Activated naive CD8-positive, alpha-beta T cell treated with anti-CD3 and anti-CD28 coated beads, Interleukin-2, amount 10 ng/mL, durations not matched to agents 7 days and 5 days (primary cell): ENCODE measurements around the gene SAMD8. TPM values are rescaled to one million over a fixed set of nuclear protein-coding genes. Genes with fewer than 3 reads are reported as not detected.

Source experiments
- ATAC-seq: fragments of 150-1000 bp; cut with Tn5 transposase; one replicate; pipeline ENCODE4 v1.10.0; 2021; ENCODE audit warnings: low read depth, moderate library complexity
- POLR2A ChIA-PET: fragments of 350-600 bp; sonication (Branson Sonifier 250); formaldehyde crosslinking; loops from one replicate; lab custom pipeline; 2021; ENCODE audit warnings: antibody characterized with exemption; lab: Charles Lee
- DNase-seq: peaks from one replicate; pipeline ENCODE4 v3.0.0; 2021
- H3K27ac Mint-ChIP-seq: one replicate; pipeline ENCODE4 v1.8.0; 2022; ENCODE audit warnings: mild to moderate bottlenecking, mixed read lengths
- H3K27me3 Mint-ChIP-seq: one replicate; pipeline ENCODE4 v1.8.0; 2022; ENCODE audit warnings: mild to moderate bottlenecking, moderate library complexity, mixed read lengths
- H3K36me3 Mint-ChIP-seq: one replicate; pipeline ENCODE4 v1.8.0; 2021; ENCODE audit warnings: mild to moderate bottlenecking, mixed read lengths
- H3K4me1 Mint-ChIP-seq: one replicate; pipeline ENCODE4 v1.8.0; 2021; ENCODE audit warnings: mixed read lengths
- H3K4me3 Mint-ChIP-seq: one replicate; pipeline ENCODE4 v1.8.0; 2022; ENCODE audit warnings: mild to moderate bottlenecking, moderate library complexity, mixed read lengths
- H3K9me3 Mint-ChIP-seq: one replicate; pipeline ENCODE4 v1.8.0; 2021; ENCODE audit warnings: mixed read lengths
- total RNA-seq, 2 experiments: library from RNA; stranded (reverse); gene quantifications; one replicate each; pipeline ENCODE4 v1.2.3, GENCODE V29; 2021

Gene SAMD8
- 10 to 100 TPM; 21.0 to 22.7 TPM for total RNA-seq

GRCh38 chr10:75111365-75111906 is at the start of gene SAMD8:
SAMD8 (plus strand) TSS chr10:75111656; CDS start chr10:75150529, 38,873 bp downstream.
- Mint-ChIP-seq H3K4me1 (peaks cover 43% of the 10 kb centered on the region), H3K36me3 (peaks cover 14% of the 10 kb centered on the region)
- ATAC-seq = peak; percentile 87

GRCh38 chr10:75061709-75062505 is 49.5 kb upstream of the SAMD8 start:
- Mint-ChIP-seq H3K36me3 (no peaks in the 10 kb centered on the region), H3K27me3 (no peaks in the 10 kb centered on the region), H3K4me3 (no peak overlapping the region), H3K27ac (no peak overlapping the region), H3K4me1 (peaks cover 4% of the 10 kb centered on the region), H3K9me3 (no peaks in the 10 kb centered on the region)
- no peak for DNase-seq
- ATAC-seq = no peak
- POLR2A ChIA-PET = no interaction called here

More at GRCh38 chr10:75111365-75111906, at the start of gene SAMD8:
- Mint-ChIP-seq H3K9me3 (no peaks in the 10 kb centered on the region), H3K27me3 (peaks cover 3% of the 10 kb centered on the region), H3K4me3 (peak within 1 kb of the TSS; percentile 89), H3K27ac (peak within 1 kb of the TSS; percentile 91)
- POLR2A ChIA-PET = interaction anchor here (0.6 to 4.3 kb wide), 14 partner anchors 16 to 1192 kb away, joined by 3 to 41 read pairs (median 3); partner anchors contain the start of genes ADK, AP3M1, COMTD1 and VDAC2
- DNase-seq = peak; percentile 97

GRCh38 chr10:75062506-75063299 is 48.8 kb upstream of the SAMD8 start:
- H3K4me3 Mint-ChIP-seq = no peak overlapping the region

GRCh38 chr10:75063461-75064230 is 47.8 kb upstream of the SAMD8 start:
- Mint-ChIP-seq H3K4me1 (peaks cover 4% of the 10 kb centered on the region), H3K27ac (no peak overlapping the region)
- POLR2A ChIA-PET = no interaction called here

More at GRCh38 chr10:75062506-75063299, 48.8 kb upstream of the SAMD8 start:
- Mint-ChIP-seq H3K4me1 (peaks cover 4% of the 10 kb centered on the region), H3K27ac (no peak overlapping the region), H3K36me3 (no peaks in the 10 kb centered on the region), H3K9me3 (no peaks in the 10 kb centered on the region), H3K27me3 (no peaks in the 10 kb centered on the region)
- DNase-seq = no peak
- POLR2A ChIA-PET = no interaction called here
- ATAC-seq = no peak

GRCh38 chr10:75065076-75065475 is 46.4 kb upstream of the SAMD8 start:
- Mint-ChIP-seq H3K27me3 (no peaks in the 10 kb centered on the region), H3K27ac (no peak overlapping the region), H3K4me3 (no peak overlapping the region), H3K4me1 (peaks cover 4% of the 10 kb centered on the region), H3K9me3 (no peaks in the 10 kb centered on the region), H3K36me3 (no peaks in the 10 kb centered on the region)
- POLR2A ChIA-PET = no interaction called here
- DNase-seq = no peak
- no peak for ATAC-seq

More at GRCh38 chr10:75063461-75064230, 47.8 kb upstream of the SAMD8 start:
- Mint-ChIP-seq H3K27me3 (no peaks in the 10 kb centered on the region), H3K9me3 (no peaks in the 10 kb centered on the region), H3K4me3 (no peak overlapping the region), H3K36me3 (no peaks in the 10 kb centered on the region)
- ATAC-seq = no peak
- DNase-seq = no peak

- H3K4me3 Mint-ChIP-seq = no peak overlapping the region
- H3K27me3 Mint-ChIP-seq = no peaks in the 10 kb centered on the region
- H3K36me3 Mint-ChIP-seq = no peaks in the 10 kb centered on the region
- no peaks in the 10 kb centered on the region for H3K9me3 Mint-ChIP-seq
- H3K27ac Mint-ChIP-seq = no peak overlapping the region
- DNase-seq (no peak), ATAC-seq (no peak)
- H3K4me1 Mint-ChIP-seq = peaks cover 4% of the 10 kb centered on the region
- POLR2A ChIA-PET = no interaction called here
These were observed 45.2 kb upstream of the SAMD8 start for GRCh38 chr10:75066271-75066670.

- Mint-ChIP-seq H3K36me3 (no peaks in the 10 kb centered on the region), H3K9me3 (no peaks in the 10 kb centered on the region), H3K4me3 (no peak overlapping the region), H3K27ac (no peak overlapping the region), H3K27me3 (no peaks in the 10 kb centered on the region), H3K4me1 (peaks cover 1% of the 10 kb centered on the region)
- ATAC-seq (no peak), DNase-seq (no peak)
- POLR2A ChIA-PET = no interaction called here
These were observed 44.2 kb upstream of the SAMD8 start for GRCh38 chr10:75067272-75067671.

- DNase-seq (no peak), ATAC-seq (no peak)
- H3K27me3 Mint-ChIP-seq = no peaks in the 10 kb centered on the region
- no peak overlapping the region for H3K4me3 Mint-ChIP-seq
- no peaks in the 10 kb centered on the region for H3K9me3 Mint-ChIP-seq
- no peak overlapping the region for H3K27ac Mint-ChIP-seq
- POLR2A ChIA-PET = no interaction called here
- no peaks in the 10 kb centered on the region for H3K4me1 Mint-ChIP-seq
- H3K36me3 Mint-ChIP-seq = no peaks in the 10 kb centered on the region
These were observed 42.9 kb upstream of the SAMD8 start for GRCh38 chr10:75068523-75068922.

GRCh38 chr10:75070476-75070875 is 41.0 kb upstream of the SAMD8 start:
- H3K4me3 Mint-ChIP-seq = no peak overlapping the region
- H3K36me3 Mint-ChIP-seq = no peaks in the 10 kb centered on the region
- H3K9me3 Mint-ChIP-seq = no peaks in the 10 kb centered on the region
- peaks cover 12% of the 10 kb centered on the region for H3K4me1 Mint-ChIP-seq
- H3K27me3 Mint-ChIP-seq = no peaks in the 10 kb centered on the region
- POLR2A ChIA-PET = no interaction called here
- H3K27ac Mint-ChIP-seq = no peak overlapping the region
- ATAC-seq (no peak), DNase-seq (no peak)

GRCh38 chr10:75070961-75071428 is 40.5 kb upstream of the SAMD8 start:
- no peaks in the 10 kb centered on the region for H3K27me3 Mint-ChIP-seq
- no peaks in the 10 kb centered on the region for H3K36me3 Mint-ChIP-seq
- H3K4me1 Mint-ChIP-seq = peaks cover 14% of the 10 kb centered on the region
- H3K27ac Mint-ChIP-seq = no peak overlapping the region
- DNase-seq = no peak
- no peaks in the 10 kb centered on the region for H3K9me3 Mint-ChIP-seq
- POLR2A ChIA-PET = no interaction called here
- no peak overlapping the region for H3K4me3 Mint-ChIP-seq
- ATAC-seq = no peak

GRCh38 chr10:75071756-75072155 is 39.7 kb upstream of the SAMD8 start:
- no peaks in the 10 kb centered on the region for H3K36me3 Mint-ChIP-seq
- H3K4me3 Mint-ChIP-seq = no peak overlapping the region
- peaks cover 18% of the 10 kb centered on the region for H3K4me1 Mint-ChIP-seq
- POLR2A ChIA-PET = no interaction called here
- no peaks in the 10 kb centered on the region for H3K27me3 Mint-ChIP-seq
- no peaks in the 10 kb centered on the region for H3K9me3 Mint-ChIP-seq
- DNase-seq = no peak
- no peak overlapping the region for H3K27ac Mint-ChIP-seq
- no peak for ATAC-seq

GRCh38 chr10:75072727-75073126 is 38.7 kb upstream of the SAMD8 start:
- no peak overlapping the region for H3K4me3 Mint-ChIP-seq
- peaks cover 18% of the 10 kb centered on the region for H3K4me1 Mint-ChIP-seq
- ATAC-seq (no peak), DNase-seq (no peak)
- H3K9me3 Mint-ChIP-seq = no peaks in the 10 kb centered on the region
- H3K36me3 Mint-ChIP-seq = no peaks in the 10 kb centered on the region
- POLR2A ChIA-PET = no interaction called here
- H3K27ac Mint-ChIP-seq = no peak overlapping the region
- H3K27me3 Mint-ChIP-seq = no peaks in the 10 kb centered on the region

GRCh38 chr10:75073442-75073841 is 38.0 kb upstream of the SAMD8 start:
- peaks cover 18% of the 10 kb centered on the region for H3K4me1 Mint-ChIP-seq
- POLR2A ChIA-PET = no interaction called here
- H3K27me3 Mint-ChIP-seq = no peaks in the 10 kb centered on the region
- no peak overlapping the region for H3K4me3 Mint-ChIP-seq
- no peak for ATAC-seq
- no peaks in the 10 kb centered on the region for H3K9me3 Mint-ChIP-seq
- H3K36me3 Mint-ChIP-seq = no peaks in the 10 kb centered on the region
- H3K27ac Mint-ChIP-seq = no peak overlapping the region
- no peak for DNase-seq
